K562 (cell line): Measurements from ENCODE around the gene SETD3. TPM values are rescaled to one million over a fixed set of nuclear protein-coding genes. Genes with fewer than 3 reads are reported as not detected.

Experiments used
- ATAC-seq: fragments of 200-7000 bp; cut with Tn5 transposase; 3 replicates; pipeline ENCODE4 v1.9.1; 2020; ENCODE audit warnings: moderate library complexity
- BruUV-seq: library from RNA; stranded (reverse); fragments of 400-500 nt; replicated peaks from 2 replicates; lab custom pipeline; 2021; lab: Mats Ljungman, UMichigan
- CTCF ChIA-PET: fragments of 300-600 bp; formaldehyde crosslinking; extraction: SDS; loops from one replicate; lab custom pipeline; 2021; ENCODE audit warnings: low intra/inter-chr PET ratio; lab: Yijun Ruan, JAX
- POLR2A ChIA-PET: fragments of 300-600, 350-650 bp; sonication (Branson Sonifier 250); formaldehyde crosslinking; extraction: SDS; loops from one replicate; lab custom pipeline; 2021; ENCODE audit warnings: antibody characterized with exemption, inconsistent platforms; lab: Yijun Ruan, JAX
- DNase-seq, 4 experiments: peaks; one replicate each; pipeline versions ENCODE4 v3.0.0 to v3.0.0-alpha.2; 2011 to 2018; ENCODE audit warnings: low spot score in 3 of 4, mixed read lengths in 3 of 4; ENCODE audit errors: extremely low read depth in 1 of 4
- FAIRE-seq: peaks from 2 replicates; lab custom pipeline; 2011; peaks lifted over from hg19 to GRCh38; lab: Jason Lieb, UNC
- H2AFZ ChIP-seq: 2 replicates; pipeline ENCODE4 v1.6.0; 2011; ENCODE audit warnings: low read depth, low read length, control low read depth, inconsistent platforms
- H3K27ac ChIP-seq: fragments of 200-600 bp; 3 replicates; pipeline ENCODE4 v1.8.0; 2011; ENCODE audit warnings: low read depth, mild to moderate bottlenecking, control low read depth, inconsistent platforms, low read length, moderate library complexity, mixed read lengths; ENCODE audit errors: extremely low read depth
- H3K27me3 ChIP-seq, 2 experiments: fragments of 300-600 bp in 1 of 2; 2 replicates in 1 of 2; 3 replicates in 1 of 2; pipeline versions ENCODE4 v1.6.0 to v1.8.0; 2011; ENCODE audit warnings: inconsistent platforms in 2 of 2, low read length in 2 of 2, mild to moderate bottlenecking in 1 of 2, mixed read lengths in 1 of 2, moderate library complexity in 1 of 2; ENCODE audit not compliant: control insufficient read depth in 2 of 2, insufficient read depth in 2 of 2
- H3K36me3 ChIP-seq: fragments of 300-600 bp; 3 replicates; pipeline ENCODE4 v1.8.0; 2011; ENCODE audit warnings: mild to moderate bottlenecking, low read length, inconsistent platforms; ENCODE audit not compliant: control insufficient read depth, insufficient read depth
- H3K4me1 ChIP-seq, 2 experiments: fragments of 200-600 bp in 1 of 2; replicated peaks in 1 of 2; 2 replicates in 1 of 2; 3 replicates in 1 of 2; pipeline versions ENCODE4 v1.5.1 to v1.8.0; 2011; ENCODE audit warnings: inconsistent platforms in 2 of 2, low read length in 2 of 2, mild to moderate bottlenecking in 1 of 2, mixed read lengths in 1 of 2, moderate library complexity in 1 of 2; ENCODE audit not compliant: control insufficient read depth in 2 of 2, insufficient read depth in 2 of 2
- H3K4me2 ChIP-seq: 2 replicates; pipeline ENCODE4 v1.6.1; 2011; ENCODE audit warnings: low read length, control low read depth, inconsistent platforms, mixed read lengths; ENCODE audit not compliant: insufficient read depth
- H3K4me3 ChIP-seq: fragments of 200-600 bp; sonication (generic), shearing (Covaris generic); 2 replicates; pipeline ENCODE4 v1.5.1; 2016; ENCODE audit warnings: control low read depth, inconsistent platforms
- H3K79me2 ChIP-seq: fragments of 200-600 bp; 3 replicates; pipeline ENCODE4 v1.8.0; 2011; ENCODE audit warnings: low read length, inconsistent platforms; ENCODE audit not compliant: control insufficient read depth, insufficient read depth
- H3K9ac ChIP-seq, 2 experiments: 2 replicates each; pipeline versions ENCODE4 v1.6.0 to v1.6.1; 2011; ENCODE audit warnings: low read depth in 2 of 2, low read length in 2 of 2, control low read depth in 1 of 2, inconsistent platforms in 1 of 2, mild to moderate bottlenecking in 1 of 2, mixed read lengths in 1 of 2; ENCODE audit not compliant: insufficient read depth in 1 of 2
- H3K9me1 ChIP-seq: one replicate; pipeline ENCODE4 v1.6.0; 2011; ENCODE audit warnings: inconsistent platforms, mild to moderate bottlenecking, low read length, moderate library complexity; ENCODE audit not compliant: control insufficient read depth, insufficient read depth
- H3K9me3 ChIP-seq: replicated peaks from 2 replicates; pipeline ENCODE4 v1.5.1; 2011; ENCODE audit warnings: low read depth, low read length, inconsistent platforms; ENCODE audit not compliant: control insufficient read depth, insufficient read depth
- H4K20me1 ChIP-seq: replicated peaks from 2 replicates; pipeline ENCODE4 v1.6.1; 2011; ENCODE audit warnings: low read length, inconsistent platforms, mixed read lengths; ENCODE audit not compliant: control insufficient read depth, insufficient read depth
- CHD7 ChIP-seq: fragments of 200-600 bp; sonication (generic); IDR thresholded peaks from one replicate; pipeline ENCODE4 v1.6.1; 2012; ENCODE audit warnings: mild to moderate bottlenecking, low read depth, low read length, inconsistent platforms
- HINFP ChIP-seq: fragments of 450-650 bp; conservative IDR thresholded peaks from 2 replicates; pipeline ENCODE4 v1.6.1; 2016; ENCODE audit warnings: missing genetic modification characterization, low read depth, mild to moderate bottlenecking, control low read depth, missing compliant biosample characterization
- RAD21 ChIP-seq, 2 experiments: fragments of 250-450 bp in 1 of 2; fragments of 450-650 bp in 1 of 2; sonication (Bioruptor Pico) in 1 of 2; formaldehyde crosslinking in 1 of 2; IDR thresholded peaks in 1 of 2; conservative IDR thresholded peaks in 1 of 2; 2 replicates each; pipeline versions ENCODE4 v1.4.0 to v1.8.0; 2020 to 2022; ENCODE audit warnings: mild to moderate bottlenecking in 2 of 2, moderate library complexity in 1 of 2
- WGBS: fragments of 100-300 bp; shearing (Covaris generic); methylation state at CpG from one replicate; pipeline ENCODE4 v1.1.6; 2016; ENCODE audit warnings: low coverage, mixed read lengths; ENCODE audit not compliant: insufficient coverage; ENCODE audit errors: missing lambda C conversion rate; 5-methylcytosine and 5-hydroxymethylcytosine counted together
- in situ Hi-C: fragments of 300-500 bp; cut with MboI; formaldehyde crosslinking; loops from 4 replicates; pipeline ENCODE4 v1.15.0; 2018; ENCODE audit warnings: inconsistent platforms, mixed read lengths
- intact Hi-C: fragments of 100-400 bp; cut with micrococcal nuclease; formaldehyde crosslinking; loops from 2 replicates; pipeline ENCODE4 v1.14.2; 2022
- polyA plus RNA-seq, 8 experiments: library from polyadenylated mRNA; depleted of rRNA in 4 of 8; stranded (reverse) in 5 of 8; unstranded in 3 of 8; fragments of >200 nt; fragmentation: Nextera tagmentation in 2 of 8; fragmentation: Illumina TruSeq in 1 of 8; extraction: Ambion mirVana in 2 of 8; extraction: Trizol in 1 of 8; gene quantifications; 2 replicates each; pipeline versions ENCODE4 v1.2.1 to v1.2.3, GENCODE V29; 2011 to 2014; ENCODE audit warnings: inconsistent platforms in 1 of 8, missing spikeins in 1 of 8
- total RNA-seq, 7 experiments: library from RNA; depleted of rRNA in 6 of 7; stranded (reverse); fragments of >200 nt in 6 of 7; fragmentation: Illumina TruSeq in 2 of 7; extraction: Trizol in 2 of 7; gene quantifications; 2 replicates each; pipeline versions ENCODE4 v1.2.1 to v1.2.3, GENCODE V29; 2011 to 2021; ENCODE audit warnings: low replicate concordance in 1 of 7

The SETD3 gene
- total and polyA plus RNA-seq, 9 of the 15 experiments (the other 6 are each of a cell fraction or from before 2014, with no cell fraction given): 8.5 to 35.9 (median 26.5) TPM

GRCh38 chr14:99391671-99392070 is 89.0 kb downstream of the SETD3 start (continued):
- TF ChIP-seq HINFP: no peak

- Histone ChIP-seq H4K20me1 (0 out of 2 replicates have a peak, but pooled peaks cover 6% of the 10 kb centered on the region), H3K4me3 (no peak overlapping the region), H3K9me3 (no peaks in the 10 kb centered on the region), H3K4me2 (no peak overlapping the region; the same call in 1 of the 2 replicates), H3K9ac (no peak overlapping the region), H3K36me3 (no peaks in the 10 kb centered on the region), H2AFZ (no peak overlapping the region), H3K79me2 (no peaks in the 10 kb centered on the region), H3K27me3 (peaks cover 11 to 37% of the 10 kb centered on the region in 2 experiments), H3K4me1 (peaks cover 0 to 6% of the 10 kb centered on the region in 2 experiments; a peak in 1 of 5 replicates), H3K27ac (no peak overlapping the region), H3K9me1 (no peaks in the 10 kb centered on the region)
- peak; percentile 90 for ATAC-seq
- FAIRE-seq: no peak
- in situ Hi-C loops: loop anchor here (25.0 kb wide), 1 partner anchor 498 kb away; no protein-coding TSS in a partner anchor
- ChIA-PET POLR2A (interaction anchor here (0.6 to 0.8 kb wide), 3 partner anchors 12 to 217 kb away, joined by 3 read pairs; no protein-coding TSS in a partner anchor), CTCF (interaction anchor here (1.2 kb wide), 1 partner anchor 27 kb away, joined by 7 read pairs; no protein-coding TSS in a partner anchor)
- 7% methylated on average over 21 of the region's 24 CpGs for WGBS
- BruUV-seq: no TSS peak
- intact Hi-C loops: loop anchor here (1.0 to 10.0 kb wide), 2 partner anchors 26 to 236 kb away; no protein-coding TSS in a partner anchor
- DNase-seq: peak; percentile 49 to 74 (median 68)
- TF ChIP-seq RAD21 (CRISPR knock-in tag; conservative IDR thresholded peaks at IDR 0.05 in 1 of 2, IDR thresholded peaks at IDR 0.05 in 1 of 2) (peak; percentile 18 to 67; a peak in 3 of 4 replicates), CHD7 (no peak)
Observed at GRCh38 chr14:99389174-99389826, 91.4 kb downstream of the SETD3 start.
